CD4-positive, alpha-beta memory T cell (primary cell): ENCODE data around the gene SRPK1. TPM values are rescaled to one million over a fixed set of nuclear protein-coding genes. Genes with fewer than 3 reads are reported as not detected.
"Not testable (repeated sequence)": the region's sequence is repeated elsewhere in the genome, so short reads cannot be mapped to it uniquely, and the experiment has no call there.

Source experiments
- CTCF ChIA-PET: fragments of 350-600 bp; sonication (Branson Sonifier 250); formaldehyde crosslinking; loops from one replicate; lab custom pipeline; 2021; ENCODE audit warnings: inconsistent platforms; ENCODE audit not compliant: partially characterized antibody; lab: Charles Lee
- POLR2A ChIA-PET: fragments of 350-600 bp; sonication (Branson Sonifier 250); formaldehyde crosslinking; loops from one replicate; lab custom pipeline; 2021; ENCODE audit not compliant: partially characterized antibody; lab: Charles Lee
- DNase-seq, 5 donors: peaks; one replicate each; pipeline versions ENCODE4 v3.0.0 to v3.0.0-alpha.2; 2020 to 2022; ENCODE audit warnings: mixed read lengths in 1 of 5
- H3K27ac ChIP-seq: one replicate; pipeline ENCODE4 v1.7.0; 2013; ENCODE audit warnings: low read depth, low read length
- H3K27me3 ChIP-seq: 2 replicates; pipeline ENCODE4 v1.7.0; 2013; ENCODE audit warnings: mild to moderate bottlenecking, low read length, moderate library complexity; ENCODE audit not compliant: insufficient read depth
- H3K36me3 ChIP-seq: 2 replicates; pipeline ENCODE4 v1.7.0; 2013; ENCODE audit warnings: mild to moderate bottlenecking, low read length, moderate library complexity; ENCODE audit not compliant: insufficient read depth
- H3K4me1 ChIP-seq: 2 replicates; pipeline ENCODE4 v1.7.0; 2013; ENCODE audit warnings: mild to moderate bottlenecking, low read length, moderate library complexity; ENCODE audit not compliant: insufficient read depth
- H3K4me3 ChIP-seq, 2 donors: one replicate each; pipeline ENCODE4 v1.7.0; 2013; ENCODE audit warnings: low read length in 2 of 2, mild to moderate bottlenecking in 1 of 2
- H3K9me3 ChIP-seq, 2 donors: one replicate each; pipeline ENCODE4 v1.7.0; 2013; ENCODE audit warnings: low read length in 2 of 2, control low read depth in 1 of 2; ENCODE audit not compliant: control insufficient read depth in 1 of 2
- H3K27ac Mint-ChIP-seq, 7 donors: one replicate each; pipeline ENCODE4 v1.8.0; 2020 to 2021; ENCODE audit warnings: mixed read lengths in 7 of 7, mild to moderate bottlenecking in 6 of 7, inconsistent platforms in 3 of 7, moderate library complexity in 3 of 7
- H3K27me3 Mint-ChIP-seq, 2 donors: one replicate each; pipeline ENCODE4 v1.8.0; 2020 to 2021; ENCODE audit warnings: mixed read lengths in 2 of 2
- H3K36me3 Mint-ChIP-seq, 2 donors: one replicate each; pipeline ENCODE4 v1.8.0; 2020 to 2021; ENCODE audit warnings: mixed read lengths in 2 of 2, inconsistent platforms in 1 of 2, mild to moderate bottlenecking in 1 of 2
- H3K4me1 Mint-ChIP-seq, 4 donors: one replicate each; pipeline ENCODE4 v1.8.0; 2020 to 2021; ENCODE audit warnings: mixed read lengths in 4 of 4, mild to moderate bottlenecking in 1 of 4
- H3K4me3 Mint-ChIP-seq, 8 donors: one replicate each; pipeline ENCODE4 v1.8.0; 2020 to 2021; ENCODE audit warnings: mixed read lengths in 8 of 8, mild to moderate bottlenecking in 7 of 8, moderate library complexity in 6 of 8, inconsistent platforms in 3 of 8
- H3K9me3 Mint-ChIP-seq, 8 donors: one replicate each; pipeline ENCODE4 v1.8.0; 2020 to 2021; ENCODE audit warnings: mixed read lengths in 8 of 8, mild to moderate bottlenecking in 5 of 8, inconsistent platforms in 3 of 8, moderate library complexity in 1 of 8
- intact Hi-C: fragments of 100-400 bp; cut with micrococcal nuclease; formaldehyde crosslinking; loops from one replicate; pipeline ENCODE4 v1.15.1; 2023
- polyA plus RNA-seq, 2 donors: library from polyadenylated mRNA; unstranded; fragments of 300-500 nt; fragmentation: Illumina TruSeq; gene quantifications; one replicate each; pipeline ENCODE4 v1.2.3, GENCODE V29; 2021
- total RNA-seq, 2 experiments: library from RNA; stranded (reverse); gene quantifications; one replicate each; pipeline ENCODE4 v1.2.3, GENCODE V29; 2021

Gene SRPK1
- total and polyA plus RNA-seq, 4 experiments from 2014 or later, result 47.6 to 57.5 (median 51.6) TPM

DNA sequence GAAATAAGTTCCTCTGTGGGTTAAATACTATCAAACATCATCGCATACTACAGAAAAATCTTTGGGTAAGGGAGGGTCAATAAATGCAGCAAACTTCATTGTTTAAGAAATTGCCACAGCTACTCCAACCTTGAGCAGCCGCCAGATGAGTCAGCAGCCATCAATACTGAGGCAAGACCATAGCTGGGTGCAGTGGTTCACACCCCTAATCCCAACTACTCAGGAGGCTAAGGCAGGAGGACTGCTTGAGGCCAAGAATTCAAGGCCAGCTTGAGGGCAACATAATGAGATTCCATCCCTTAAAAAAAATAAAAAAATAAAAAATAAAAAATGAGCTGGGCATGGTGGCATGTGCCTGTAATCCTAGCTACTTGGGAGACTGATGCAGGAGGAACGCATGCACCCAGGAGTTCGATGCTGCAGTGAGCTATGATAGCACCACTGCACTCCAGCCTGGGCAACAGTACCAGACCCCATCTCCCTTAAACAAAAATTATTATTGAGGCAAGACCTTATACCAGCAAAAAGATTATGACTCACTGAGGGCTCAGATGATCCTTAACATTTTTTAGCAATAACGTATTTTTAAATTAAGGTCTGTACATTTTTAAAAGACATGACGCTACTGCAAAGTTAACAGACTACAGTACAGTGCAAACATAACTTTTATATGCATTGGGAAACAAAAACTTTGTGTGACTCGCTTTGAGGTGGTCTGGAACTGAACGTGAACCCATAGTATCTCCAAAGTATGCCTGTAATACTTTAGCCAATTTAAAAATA is 8.8 kb downstream of the SRPK1 start:
- ChIA-PET POLR2A (no interaction called here), CTCF (interaction anchor here (1.4 kb wide), 1 partner anchor 183 kb away, joined by 3 read pairs; no protein-coding TSS in a partner anchor)
- peaks cover 0 to 27% (median 18%) of the 10 kb centered on the region in 8 donors for H3K9me3 Mint-ChIP-seq
- Histone ChIP-seq H3K9me3 (no peaks in the 10 kb centered on the region), H3K27me3 (no peaks in the 10 kb centered on the region), H3K27ac (no peak overlapping the region), H3K36me3 (peaks cover 7% of the 10 kb centered on the region), H3K4me3 (no peak overlapping the region), H3K4me1 (peaks cover 6% of the 10 kb centered on the region)
- peak overlapping the region in 1 of 8 donors; percentile 20 for H3K4me3 Mint-ChIP-seq
- peak overlapping the region in 1 of 7 donors; percentile 38 for H3K27ac Mint-ChIP-seq
- no peaks in the 10 kb centered on the region for H3K27me3 Mint-ChIP-seq
- intact Hi-C loops, result no loop called here
- DNase-seq, result no peak
- H3K36me3 Mint-ChIP-seq, result peaks cover 54 to 60% of the 10 kb centered on the region in 2 donors
- H3K4me1 Mint-ChIP-seq, result peaks cover 11 to 16% (median 13%) of the 10 kb centered on the region in 4 donors

DNA sequence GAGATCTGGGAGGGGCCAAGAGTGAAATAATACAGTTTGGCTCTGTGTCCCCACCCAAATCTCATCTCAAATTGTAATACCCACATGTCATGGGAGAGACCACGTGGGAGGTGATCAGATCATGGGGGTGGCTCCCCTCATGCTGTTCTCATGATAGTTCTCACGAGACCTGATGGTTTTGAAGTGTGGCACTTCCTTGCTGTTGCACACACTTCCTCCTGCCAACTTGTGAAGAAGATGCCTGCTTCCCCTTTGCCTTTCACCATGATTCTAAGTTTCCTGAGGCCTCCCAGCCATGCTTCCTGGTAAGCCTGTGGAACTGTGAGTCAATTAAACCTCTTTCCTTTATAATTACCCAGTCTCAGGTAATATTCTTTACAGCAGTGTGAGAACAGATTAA is 11.3 kb downstream of the SRPK1 start:
- CTCF ChIA-PET, H3K27ac ChIP-seq, H3K27me3 Mint-ChIP-seq, H3K9me3 ChIP-seq, H3K4me1 ChIP-seq, POLR2A ChIA-PET, H3K4me3 Mint-ChIP-seq, H3K36me3 ChIP-seq, H3K27ac Mint-ChIP-seq, H3K4me3 ChIP-seq, H3K27me3 ChIP-seq, intact Hi-C loops, DNase-seq: not testable (repeated sequence)
- H3K9me3 Mint-ChIP-seq, result peaks cover 0 to 27% (median 18%) of the 10 kb centered on the region in 8 donors
- peaks cover 13 to 23% (median 18%) of the 10 kb centered on the region in 4 donors for H3K4me1 Mint-ChIP-seq
- peaks cover 58 to 60% of the 10 kb centered on the region in 2 donors for H3K36me3 Mint-ChIP-seq

DNA sequence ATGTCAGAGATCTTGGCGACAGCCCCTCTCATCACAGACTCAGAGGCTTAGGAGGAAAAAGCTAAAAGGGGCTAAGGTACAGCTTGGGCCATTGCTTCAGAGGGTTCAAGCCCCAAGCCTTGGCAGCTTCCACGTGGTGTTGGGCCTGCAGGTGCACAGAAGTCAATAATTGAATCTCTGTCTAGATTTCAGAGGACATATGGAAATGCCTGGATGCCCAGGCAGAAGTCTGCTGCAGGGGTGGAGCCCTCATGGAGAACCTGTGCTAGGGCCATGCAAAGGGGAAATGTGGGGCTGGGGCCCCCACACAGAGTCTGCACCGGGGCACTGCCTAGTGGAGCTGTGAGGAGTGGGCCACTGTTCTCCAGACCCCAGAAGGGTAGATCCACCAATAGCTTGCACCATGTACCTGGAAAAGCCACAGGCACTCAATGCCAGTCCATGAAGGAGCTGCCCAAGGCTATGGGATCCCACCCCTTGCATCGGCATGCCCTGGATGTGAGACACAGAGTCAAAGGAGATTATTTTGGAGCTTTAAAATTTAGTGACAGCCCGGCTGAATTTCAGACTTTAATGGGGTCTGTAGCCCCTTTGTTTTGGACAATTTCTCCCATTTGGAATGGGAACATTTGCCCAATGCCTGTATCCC is 12.0 kb downstream of the SRPK1 start:
- H3K36me3 ChIP-seq, H3K9me3 ChIP-seq, H3K4me3 Mint-ChIP-seq, POLR2A ChIA-PET, intact Hi-C loops, H3K27ac Mint-ChIP-seq, CTCF ChIA-PET, DNase-seq, H3K4me1 ChIP-seq, H3K27me3 Mint-ChIP-seq, H3K4me3 ChIP-seq, H3K27me3 ChIP-seq, H3K27ac ChIP-seq: not testable (repeated sequence)
- H3K4me1 Mint-ChIP-seq, result peaks cover 13 to 23% (median 17%) of the 10 kb centered on the region in 4 donors
- H3K9me3 Mint-ChIP-seq, result peaks cover 0 to 27% (median 18%) of the 10 kb centered on the region in 8 donors
- peaks cover 56 to 57% of the 10 kb centered on the region in 2 donors for H3K36me3 Mint-ChIP-seq

DNA sequence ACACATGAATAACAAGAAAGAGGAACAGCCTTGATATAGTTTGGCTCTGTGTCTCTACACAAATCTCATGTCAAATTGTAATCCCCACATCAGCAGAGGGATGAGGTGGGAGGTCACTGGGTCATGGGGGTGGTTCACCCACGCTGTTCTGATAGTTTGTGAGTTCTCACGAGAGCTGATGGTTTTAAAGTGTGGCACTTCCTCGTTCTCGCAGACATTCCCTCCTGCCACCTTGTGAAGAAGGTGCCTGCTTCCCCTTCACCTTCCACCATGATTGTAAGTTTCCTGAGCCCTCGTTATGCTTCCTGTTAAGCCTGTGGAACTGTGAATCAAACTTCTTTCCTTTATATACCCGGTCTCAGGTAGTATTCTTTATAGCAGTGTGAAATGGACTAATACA is 13.1 kb downstream of the SRPK1 start:
- peak overlapping the region in 1 of 8 donors; percentile 34 for H3K4me3 Mint-ChIP-seq
- DNase-seq, result no peak
- peaks cover 13 to 21% (median 17%) of the 10 kb centered on the region in 4 donors for H3K4me1 Mint-ChIP-seq
- peaks cover 52 to 56% of the 10 kb centered on the region in 2 donors for H3K36me3 Mint-ChIP-seq
- no peaks in the 10 kb centered on the region for H3K27me3 Mint-ChIP-seq
- H3K27ac ChIP-seq, result no peak overlapping the region
- no peaks in the 10 kb centered on the region for H3K4me1 ChIP-seq
- peaks cover 0 to 27% (median 18%) of the 10 kb centered on the region in 8 donors for H3K9me3 Mint-ChIP-seq
- H3K36me3 ChIP-seq, result peaks cover 5% of the 10 kb centered on the region
- no peaks in the 10 kb centered on the region for H3K9me3 ChIP-seq
- POLR2A ChIA-PET, result no interaction called here
- no peak overlapping the region for H3K4me3 ChIP-seq
- CTCF ChIA-PET, result no interaction called here
- H3K27me3 ChIP-seq, result no peaks in the 10 kb centered on the region
- intact Hi-C loops, result no loop called here
- peak overlapping the region in 2 of 7 donors; percentile 19 to 29 for H3K27ac Mint-ChIP-seq

DNA sequence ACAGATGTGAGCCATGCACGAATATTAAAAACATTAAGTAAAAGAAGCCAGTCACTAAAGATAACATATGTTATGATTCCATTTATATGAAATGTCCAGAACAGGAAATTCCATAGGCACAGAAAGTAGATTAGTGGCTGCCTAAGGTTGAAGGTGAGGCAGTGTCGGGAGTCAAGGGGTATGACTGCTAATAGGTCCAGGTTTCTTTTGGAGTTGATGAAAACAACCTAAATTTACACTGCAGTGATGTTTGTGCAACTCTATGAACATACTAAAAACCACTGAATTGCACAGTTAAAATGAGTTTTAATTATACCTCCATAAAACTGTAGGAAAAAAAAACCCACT is 14.4 kb downstream of the SRPK1 start:
- no peak overlapping the region for H3K27ac ChIP-seq
- Mint-ChIP-seq H3K27me3 (no peaks in the 10 kb centered on the region), H3K9me3 (peaks cover 0 to 27% (median 18%) of the 10 kb centered on the region in 8 donors), H3K4me3 (no peak overlapping the region), H3K27ac (peak overlapping the region in 2 of 7 donors; percentile 39 to 77), H3K36me3 (peaks cover 46 to 50% of the 10 kb centered on the region in 2 donors), H3K4me1 (peaks cover 13 to 19% (median 17%) of the 10 kb centered on the region in 4 donors)
- no peak for DNase-seq
- H3K4me1 ChIP-seq, result no peaks in the 10 kb centered on the region
- ChIA-PET CTCF (no interaction called here), POLR2A (no interaction called here)
- intact Hi-C loops, result no loop called here
- H3K9me3 ChIP-seq, result no peaks in the 10 kb centered on the region
- no peaks in the 10 kb centered on the region for H3K36me3 ChIP-seq
- H3K4me3 ChIP-seq, result no peak overlapping the region
- H3K27me3 ChIP-seq, result no peaks in the 10 kb centered on the region

DNA sequence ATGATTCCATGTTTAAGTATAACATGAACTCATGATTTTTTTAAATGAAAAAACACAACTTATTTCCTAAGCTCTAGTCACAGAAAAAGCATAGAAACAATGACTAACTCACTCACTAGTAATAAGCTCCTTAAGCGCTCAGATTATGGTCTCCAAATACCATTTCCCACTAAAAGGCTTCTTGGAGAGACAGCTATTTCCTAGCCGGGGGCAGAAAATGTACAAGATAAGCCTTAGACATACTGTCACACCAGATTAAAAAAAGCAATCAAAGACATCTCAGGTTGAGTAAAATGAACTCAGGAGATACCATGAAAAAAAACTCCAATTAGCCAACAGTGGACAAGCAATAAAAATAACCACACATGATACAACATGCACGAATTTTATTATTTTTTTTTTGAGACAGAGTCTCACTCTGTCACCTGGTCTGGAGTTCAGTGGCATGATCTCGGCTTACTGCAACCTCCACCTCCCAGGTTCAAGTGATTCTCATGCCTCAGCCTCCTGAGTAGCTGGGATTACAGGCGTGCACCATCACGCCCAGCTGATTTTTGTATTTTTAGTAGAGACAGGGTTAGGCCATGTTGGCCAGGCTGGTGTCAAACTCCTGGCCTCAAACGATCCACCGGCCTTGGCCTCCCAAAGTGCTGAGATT is 14.9 kb downstream of the SRPK1 start:
- Histone ChIP-seq H3K27ac (no peak overlapping the region), H3K4me1 (no peaks in the 10 kb centered on the region), H3K36me3 (no peaks in the 10 kb centered on the region), H3K9me3 (no peaks in the 10 kb centered on the region), H3K27me3 (no peaks in the 10 kb centered on the region), H3K4me3 (no peak overlapping the region)
- intact Hi-C loops, result no loop called here
- Mint-ChIP-seq H3K27me3 (no peaks in the 10 kb centered on the region), H3K36me3 (peaks cover 47 to 48% of the 10 kb centered on the region in 2 donors), H3K27ac (peak overlapping the region in 1 of 7 donors; percentile 77), H3K4me1 (peaks cover 11 to 19% (median 17%) of the 10 kb centered on the region in 4 donors), H3K4me3 (no peak overlapping the region), H3K9me3 (peaks cover 0 to 25% (median 18%) of the 10 kb centered on the region in 8 donors)
- no peak for DNase-seq
- CTCF ChIA-PET, result no interaction called here
- POLR2A ChIA-PET, result no interaction called here
